ENCODE measurements around the gene NFIC. TPM values are rescaled to one million over a fixed set of nuclear protein-coding genes. Genes with fewer than 3 reads are reported as not detected.

The NFIC gene
- total and polyA plus RNA-seq, 4 donors: 12.8 to 100 (median 75.1) TPM

DNA sequence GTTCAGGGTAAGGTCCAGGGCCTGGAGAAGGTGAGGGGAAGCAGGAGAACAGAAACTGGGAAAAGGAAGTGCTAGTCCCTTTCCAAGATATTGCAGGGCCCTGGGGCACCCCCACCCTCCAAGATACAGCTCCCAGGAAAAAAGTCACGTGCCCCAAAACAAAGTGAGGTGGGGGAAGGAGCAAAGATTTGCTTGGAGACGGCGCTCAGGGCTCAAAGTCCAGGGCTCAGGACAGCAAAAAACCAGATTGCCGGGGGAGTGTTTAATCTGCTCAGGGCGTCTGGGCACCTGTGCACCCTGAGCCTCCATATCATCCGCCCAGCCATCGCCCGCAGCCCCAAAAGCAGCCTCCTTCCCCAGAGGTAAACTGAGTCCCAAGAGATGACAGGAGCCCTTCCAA, 107.6 kb downstream of the NFIC start:
- TF ChIP-seq HNF4A (conservative IDR thresholded peaks at IDR 0.05): peak; percentile 7 to 81
- TF ChIP-seq HNF4G (IDR thresholded peaks at IDR 0.05): no peak
- TF ChIP-seq RXRA (IDR thresholded peaks at IDR 0.05): peak in 1 of 2 donors; percentile 10
- TF ChIP-seq NR2F2 (IDR thresholded peaks at IDR 0.05): no peak
- no peak for TF ChIP-seq RAD21 (IDR thresholded peaks at IDR 0.05)
- TF ChIP-seq FOXA1 (IDR thresholded peaks at IDR 0.05): no peak
- no peak for TF ChIP-seq CTCF (IDR thresholded peaks at IDR 0.05; ENCODE audit: low read depth, low read length, missing input control)
- Histone ChIP-seq H3K27ac (ENCODE audit: low read depth in 1 of 2, low read length in 2 of 2) (no peak overlapping the region), H3K9me3 (ENCODE audit: control insufficient read depth in 4 of 4, low read length in 3 of 4) (no peaks in the 10 kb centered on the region), H3K27me3 (ENCODE audit: control insufficient read depth in 4 of 4, insufficient read depth in 4 of 4, low read length in 3 of 4) (no peaks in the 10 kb centered on the region), H3K4me3 (ENCODE audit: low read depth in 1 of 3, low read length in 3 of 3) (no peak overlapping the region), H3K36me3 (ENCODE audit: control insufficient read depth in 4 of 4, insufficient read depth in 3 of 4, low read depth in 1 of 4, low read length in 3 of 4) (no peaks in the 10 kb centered on the region), H3K4me1 (ENCODE audit: control insufficient read depth in 4 of 4, insufficient read depth in 4 of 4, low read length in 3 of 4) (peaks cover 0 to 3% (median 2%) of the 10 kb centered on the region in 4 donors), H3K9ac (ENCODE audit: low read depth in 1 of 2, low read length in 2 of 2) (no peak overlapping the region)
- no peak for DNase-seq (ENCODE audit: low spot score)
- WGBS: 45% methylated on average over 8 of the region's 8 CpGs

DNA sequence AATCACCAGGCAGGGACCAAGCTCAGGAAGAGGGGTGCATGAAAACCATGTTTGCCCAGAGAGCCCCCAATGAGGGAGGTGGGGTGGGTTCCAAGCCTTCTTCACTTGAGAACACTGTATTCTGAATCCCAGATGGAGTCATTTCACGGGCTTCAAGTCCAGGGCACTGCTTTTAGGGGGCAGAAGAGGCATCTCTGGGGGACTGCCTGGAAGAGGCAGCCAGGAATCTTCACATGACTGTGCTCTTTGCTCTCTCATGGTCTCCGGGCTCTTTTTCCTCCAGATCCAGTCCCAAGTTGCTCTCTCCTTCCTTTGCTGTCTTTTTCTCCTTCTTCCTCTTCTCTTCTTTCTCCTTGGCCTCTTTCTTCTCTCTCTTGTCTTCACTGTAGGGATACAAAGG, 108.2 kb downstream of the NFIC start:
- Histone ChIP-seq H3K9me3 (ENCODE audit: control insufficient read depth in 4 of 4, low read length in 3 of 4) (no peaks in the 10 kb centered on the region), H3K36me3 (ENCODE audit: control insufficient read depth in 4 of 4, insufficient read depth in 3 of 4, low read depth in 1 of 4, low read length in 3 of 4) (no peaks in the 10 kb centered on the region), H3K27me3 (ENCODE audit: control insufficient read depth in 4 of 4, insufficient read depth in 4 of 4, low read length in 3 of 4) (no peaks in the 10 kb centered on the region), H3K27ac (ENCODE audit: low read depth in 1 of 2, low read length in 2 of 2) (no peak overlapping the region), H3K4me1 (ENCODE audit: control insufficient read depth in 4 of 4, insufficient read depth in 4 of 4, low read length in 3 of 4) (peaks cover 0 to 3% (median 2%) of the 10 kb centered on the region in 4 donors), H3K4me3 (ENCODE audit: low read depth in 1 of 3, low read length in 3 of 3) (no peak overlapping the region), H3K9ac (ENCODE audit: low read depth in 1 of 2, low read length in 2 of 2) (no peak overlapping the region)
- DNase-seq (ENCODE audit: low spot score): no peak
- 81% methylated on average over 2 of the region's 2 CpGs for WGBS
- TF ChIP-seq ATF3 (IDR thresholded peaks at IDR 0.05): no peak
- no peak for TF ChIP-seq ZBTB33 (IDR thresholded peaks at IDR 0.05)
- TF ChIP-seq HNF4A (conservative IDR thresholded peaks at IDR 0.05): no peak
- no peak for TF ChIP-seq FOXA1 (IDR thresholded peaks at IDR 0.05)
- TF ChIP-seq GABPA (IDR thresholded peaks at IDR 0.05 in 1 of 2, conservative IDR thresholded peaks at IDR 0.05 in 1 of 2): no peak
- no peak for TF ChIP-seq HNF4G (IDR thresholded peaks at IDR 0.05)
- TF ChIP-seq MAX (IDR thresholded peaks at IDR 0.05): no peak
- TF ChIP-seq JUND (IDR thresholded peaks at IDR 0.05): no peak
- TF ChIP-seq NR2F2 (IDR thresholded peaks at IDR 0.05): no peak
- TF ChIP-seq FOXA2 (IDR thresholded peaks at IDR 0.05): no peak

- TF ChIP-seq TAF1 (conservative IDR thresholded peaks at IDR 0.05) (no peak), YY1 (IDR thresholded peaks at IDR 0.05) (no peak), HNF4G (IDR thresholded peaks at IDR 0.05) (no peak), GABPA (IDR thresholded peaks at IDR 0.05 in 1 of 2, conservative IDR thresholded peaks at IDR 0.05 in 1 of 2) (no peak), HNF4A (conservative IDR thresholded peaks at IDR 0.05) (no peak), FOXA1 (IDR thresholded peaks at IDR 0.05) (no peak), RAD21 (IDR thresholded peaks at IDR 0.05) (no peak)
- H3K27ac ChIP-seq (ENCODE audit: low read depth in 1 of 2, low read length in 2 of 2): no peak overlapping the region
- WGBS: 89% methylated on average over 4 of the region's 4 CpGs
- no peaks in the 10 kb centered on the region for H3K36me3 ChIP-seq (ENCODE audit: control insufficient read depth in 4 of 4, insufficient read depth in 3 of 4, low read depth in 1 of 4, low read length in 3 of 4)
- H3K9ac ChIP-seq (ENCODE audit: low read depth in 1 of 2, low read length in 2 of 2): no peak overlapping the region
- H3K9me3 ChIP-seq (ENCODE audit: control insufficient read depth in 4 of 4, low read length in 3 of 4): no peaks in the 10 kb centered on the region
- no peak overlapping the region for H3K4me3 ChIP-seq (ENCODE audit: low read depth in 1 of 3, low read length in 3 of 3)
- no peak for DNase-seq (ENCODE audit: low spot score)
- peaks cover 0 to 2% (median 0%) of the 10 kb centered on the region in 4 donors for H3K27me3 ChIP-seq (ENCODE audit: control insufficient read depth in 4 of 4, insufficient read depth in 4 of 4, low read length in 3 of 4)
- H3K4me1 ChIP-seq (ENCODE audit: control insufficient read depth in 4 of 4, insufficient read depth in 4 of 4, low read length in 3 of 4): peaks cover 0 to 3% (median 2%) of the 10 kb centered on the region in 4 donors
These were observed 109.1 kb downstream of the NFIC start for GRCh38 chr19:3475449-3475848.
